CD8-positive, alpha-beta memory T cell (primary cell): ENCODE measurements around the gene IL23R. TPM values are rescaled to one million over a fixed set of nuclear protein-coding genes. Genes with fewer than 3 reads are reported as not detected.

Experiments
- CTCF ChIA-PET: fragments of 350-600 bp; sonication (Branson Sonifier 250); formaldehyde crosslinking; loops from one replicate; lab custom pipeline; 2021; ENCODE audit warnings: antibody characterized with exemption; lab: Charles Lee
- POLR2A ChIA-PET: fragments of 350-600 bp; sonication (Branson Sonifier 250); formaldehyde crosslinking; loops from one replicate; lab custom pipeline; 2021; ENCODE audit warnings: antibody characterized with exemption; lab: Charles Lee
- DNase-seq, 5 donors: peaks; one replicate each; pipeline versions ENCODE4 v3.0.0 to v3.0.0-alpha.2; 2020 to 2022; ENCODE audit warnings: mixed read lengths in 1 of 5
- H3K27ac ChIP-seq: one replicate; pipeline ENCODE4 v1.7.0; 2013; ENCODE audit warnings: low read depth, mild to moderate bottlenecking, low read length, moderate library complexity
- H3K27me3 ChIP-seq: 2 replicates; pipeline ENCODE4 v1.7.0; 2013; ENCODE audit warnings: low read length, mild to moderate bottlenecking; ENCODE audit not compliant: insufficient read depth, poor library complexity, severe bottlenecking
- H3K36me3 ChIP-seq: 2 replicates; pipeline ENCODE4 v1.7.0; 2013; ENCODE audit warnings: mild to moderate bottlenecking, low read length, moderate library complexity; ENCODE audit not compliant: insufficient read depth
- H3K4me1 ChIP-seq: 2 replicates; pipeline ENCODE4 v1.7.0; 2013; ENCODE audit warnings: mild to moderate bottlenecking, low read length, moderate library complexity; ENCODE audit not compliant: insufficient read depth
- H3K4me3 ChIP-seq: 2 replicates; pipeline ENCODE4 v1.7.0; 2013; ENCODE audit warnings: mild to moderate bottlenecking, low read length
- H3K9me3 ChIP-seq: 2 replicates; pipeline ENCODE4 v1.7.0; 2013; ENCODE audit warnings: mild to moderate bottlenecking, low read length
- H3K27ac Mint-ChIP-seq, 8 donors: one replicate each; pipeline ENCODE4 v1.8.0; 2020 to 2021; ENCODE audit warnings: mixed read lengths in 8 of 8, mild to moderate bottlenecking in 6 of 8, inconsistent platforms in 3 of 8, moderate library complexity in 3 of 8
- H3K27me3 Mint-ChIP-seq, 2 donors: one replicate each; pipeline ENCODE4 v1.8.0; 2020 to 2021; ENCODE audit warnings: mixed read lengths in 2 of 2, mild to moderate bottlenecking in 1 of 2, moderate library complexity in 1 of 2
- H3K36me3 Mint-ChIP-seq, 3 donors: one replicate each; pipeline ENCODE4 v1.8.0; 2020 to 2021; ENCODE audit warnings: mixed read lengths in 3 of 3, inconsistent platforms in 1 of 3, mild to moderate bottlenecking in 1 of 3
- H3K4me1 Mint-ChIP-seq, 3 donors: one replicate each; pipeline ENCODE4 v1.8.0; 2020 to 2021; ENCODE audit warnings: mixed read lengths in 3 of 3, inconsistent platforms in 1 of 3, mild to moderate bottlenecking in 1 of 3
- H3K4me3 Mint-ChIP-seq, 7 donors: one replicate each; pipeline ENCODE4 v1.8.0; 2020 to 2021; ENCODE audit warnings: mixed read lengths in 7 of 7, mild to moderate bottlenecking in 6 of 7, moderate library complexity in 4 of 7, inconsistent platforms in 2 of 7
- H3K9me3 Mint-ChIP-seq, 5 donors: one replicate each; pipeline ENCODE4 v1.8.0; 2020 to 2022; ENCODE audit warnings: mixed read lengths in 5 of 5, mild to moderate bottlenecking in 3 of 5, moderate library complexity in 2 of 5, inconsistent platforms in 1 of 5
- polyA plus RNA-seq: library from polyadenylated mRNA; unstranded; fragments of 300-500 nt; fragmentation: Illumina TruSeq; gene quantifications from one replicate; pipeline ENCODE4 v1.2.3, GENCODE V29; 2021
- total RNA-seq, 2 experiments: library from RNA; stranded (reverse); gene quantifications; one replicate each; pipeline ENCODE4 v1.2.3, GENCODE V29; 2021

The IL23R gene
- total and polyA plus RNA-seq, 3 experiments from 2014 or later = 1.6 to 9.2 (median 1.7) TPM

DNA sequence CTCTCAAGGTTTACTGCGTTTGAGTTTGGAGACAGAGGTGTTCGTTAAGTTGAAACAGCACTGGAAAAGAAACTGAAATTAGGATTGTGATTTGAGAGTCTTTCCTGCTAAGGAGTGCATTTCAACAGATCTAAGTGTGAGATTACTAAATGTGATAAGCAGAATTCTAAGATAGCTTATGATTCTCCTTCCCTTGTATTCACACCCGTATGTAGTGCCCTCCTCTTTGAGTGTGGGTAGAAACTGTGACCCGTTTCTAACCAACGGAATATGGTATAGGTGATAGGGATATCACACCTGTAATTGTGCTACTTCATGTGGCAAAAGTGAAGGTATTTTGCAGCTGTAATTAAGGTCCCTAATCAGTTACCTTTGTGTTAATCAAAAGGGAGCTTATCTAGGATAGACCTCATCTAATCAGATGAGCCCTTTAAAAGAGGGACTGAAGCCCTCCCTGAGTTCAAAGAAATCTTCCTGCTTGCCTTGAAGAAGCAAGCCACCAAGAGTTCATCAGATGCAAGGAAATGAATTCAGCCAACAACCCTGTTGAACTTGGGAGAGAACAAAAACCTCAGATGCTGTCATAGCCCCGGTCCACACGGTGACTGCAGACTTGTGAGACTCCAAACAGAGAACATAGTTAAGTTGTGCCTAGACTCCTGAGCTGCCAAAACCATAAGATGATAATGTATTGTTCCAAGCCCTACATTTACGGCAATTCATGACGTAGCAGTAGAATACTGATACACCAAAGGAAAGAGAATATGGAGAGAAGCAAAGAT lies 128.8 kb downstream of the IL23R start:
- no peaks in the 10 kb centered on the region for H3K27me3 ChIP-seq
- Mint-ChIP-seq H3K4me1 (peaks cover 0 to 11% (median 5%) of the 10 kb centered on the region in 3 donors), H3K36me3 (peaks cover 0 to 21% (median 2%) of the 10 kb centered on the region in 3 donors), H3K4me3 (peak overlapping the region in 2 of 7 donors; percentile 11 to 14), H3K9me3 (peaks cover 0 to 4% (median 0%) of the 10 kb centered on the region in 5 donors), H3K27ac (peak overlapping the region in 5 of 8 donors; percentile 22 to 84 (median 38)), H3K27me3 (peaks cover 6 to 19% of the 10 kb centered on the region in 2 donors)
- no peaks in the 10 kb centered on the region for H3K36me3 ChIP-seq
- no peak overlapping the region for H3K27ac ChIP-seq
- POLR2A ChIA-PET = interaction anchor here (1.0 kb wide), 1 partner anchor 136 kb away, joined by 3 read pairs; the partner anchor contains the start of gene SERBP1
- CTCF ChIA-PET = interaction anchor here (1.8 kb wide), 1 partner anchor 21 kb away, joined by 4 read pairs; no protein-coding TSS in a partner anchor
- peak in 1 of 5 donors; percentile 26 for DNase-seq
- no peaks in the 10 kb centered on the region for H3K9me3 ChIP-seq
- H3K4me1 ChIP-seq = no peaks in the 10 kb centered on the region
- no peak overlapping the region for H3K4me3 ChIP-seq

DNA sequence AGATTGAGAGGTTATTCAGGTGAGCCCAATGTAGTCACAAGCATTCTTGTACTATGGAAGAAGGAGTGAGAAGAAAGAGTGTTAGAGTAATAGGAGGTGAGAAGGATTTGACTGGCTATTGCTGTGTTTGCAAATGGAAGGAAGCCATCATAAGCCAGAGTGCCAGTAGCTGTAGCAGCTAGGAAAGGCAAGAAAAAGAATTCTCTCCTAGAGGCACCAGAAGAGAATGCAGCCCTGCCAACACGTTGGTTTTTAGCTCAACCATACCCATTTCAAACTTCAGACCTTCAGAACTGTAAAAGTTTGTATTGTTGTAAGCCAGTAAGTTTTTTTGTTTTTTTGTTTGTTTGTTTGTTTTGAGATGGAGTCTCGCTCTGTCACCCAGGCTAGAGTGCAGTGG lies 132.5 kb downstream of the IL23R start:
- Histone ChIP-seq H3K4me1 (no peaks in the 10 kb centered on the region), H3K4me3 (no peak overlapping the region), H3K9me3 (no peaks in the 10 kb centered on the region), H3K27me3 (no peaks in the 10 kb centered on the region), H3K36me3 (no peaks in the 10 kb centered on the region), H3K27ac (no peak overlapping the region)
- no peak for DNase-seq
- Mint-ChIP-seq H3K4me3 (no peak overlapping the region), H3K4me1 (peaks cover 0 to 12% (median 5%) of the 10 kb centered on the region in 3 donors), H3K9me3 (peaks cover 0 to 4% (median 0%) of the 10 kb centered on the region in 5 donors), H3K27ac (no peak overlapping the region), H3K27me3 (peaks cover 1 to 12% of the 10 kb centered on the region in 2 donors), H3K36me3 (peaks cover 0 to 8% (median 2%) of the 10 kb centered on the region in 3 donors)
- ChIA-PET POLR2A (no interaction called here), CTCF (interaction anchor here (1.3 kb wide), 1 partner anchor 202 kb away, joined by 3 read pairs; no protein-coding TSS in a partner anchor)

DNA sequence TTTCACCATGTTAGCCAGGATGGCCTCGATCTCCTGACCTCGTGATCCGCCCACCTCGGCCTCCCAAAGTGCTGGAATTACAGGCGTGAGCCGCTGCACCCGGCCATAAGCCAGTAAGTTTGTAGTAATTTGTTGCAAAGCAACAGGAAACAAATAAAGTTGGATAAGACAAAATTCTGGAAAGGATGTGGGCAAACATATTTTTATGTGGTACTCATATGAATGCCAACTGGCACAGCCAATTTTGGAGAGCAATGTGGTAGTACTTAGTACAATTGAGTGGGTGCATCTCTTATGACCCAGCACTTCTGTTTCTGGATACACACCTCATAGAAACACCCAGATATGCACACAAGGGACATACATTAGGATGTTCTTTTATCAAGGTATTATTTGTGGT lies 133.0 kb downstream of the IL23R start:
- no peak for DNase-seq
- H3K4me3 ChIP-seq = no peak overlapping the region
- ChIA-PET POLR2A (no interaction called here), CTCF (interaction anchor here (1.3 kb wide), 1 partner anchor 201 kb away, joined by 3 read pairs; no protein-coding TSS in a partner anchor)
- Mint-ChIP-seq H3K27ac (peak overlapping the region in 1 of 8 donors; percentile 67), H3K4me3 (no peak overlapping the region), H3K9me3 (peaks cover 0 to 4% (median 0%) of the 10 kb centered on the region in 5 donors), H3K36me3 (peaks cover 0 to 13% (median 2%) of the 10 kb centered on the region in 3 donors), H3K27me3 (peaks cover 1 to 13% of the 10 kb centered on the region in 2 donors), H3K4me1 (peaks cover 0 to 14% (median 10%) of the 10 kb centered on the region in 3 donors)
- H3K4me1 ChIP-seq = no peaks in the 10 kb centered on the region
- H3K9me3 ChIP-seq = no peaks in the 10 kb centered on the region
- H3K36me3 ChIP-seq = no peaks in the 10 kb centered on the region
- no peak overlapping the region for H3K27ac ChIP-seq
- no peaks in the 10 kb centered on the region for H3K27me3 ChIP-seq

DNA sequence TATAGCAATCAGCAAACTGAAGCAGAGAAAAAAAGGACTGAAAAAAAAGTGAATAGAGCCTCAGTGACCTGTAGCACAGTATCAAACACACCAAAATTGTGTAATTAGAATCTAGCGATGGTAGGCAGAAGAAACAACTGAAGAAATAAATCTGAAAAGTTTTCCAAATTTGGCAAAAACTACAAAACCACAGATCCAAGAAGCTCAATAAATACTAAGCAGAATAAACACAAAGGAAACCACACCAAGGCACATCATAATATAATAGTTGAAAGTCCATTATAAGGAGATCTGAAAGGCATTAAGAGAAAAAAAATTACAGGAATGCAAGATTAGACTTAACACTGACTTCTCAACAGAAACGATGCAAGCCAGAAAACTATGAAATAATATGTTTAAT lies 134.3 kb downstream of the IL23R start:
- Mint-ChIP-seq H3K27ac (no peak overlapping the region), H3K9me3 (no peaks in the 10 kb centered on the region), H3K4me1 (peaks cover 0 to 7% (median 5%) of the 10 kb centered on the region in 3 donors), H3K36me3 (peaks cover 0 to 10% (median 2%) of the 10 kb centered on the region in 3 donors), H3K4me3 (no peak overlapping the region), H3K27me3 (peaks cover 1 to 22% of the 10 kb centered on the region in 2 donors)
- no peak for DNase-seq
- POLR2A ChIA-PET = no interaction called here
- no peaks in the 10 kb centered on the region for H3K4me1 ChIP-seq
- H3K27ac ChIP-seq = no peak overlapping the region
- no peaks in the 10 kb centered on the region for H3K9me3 ChIP-seq
- H3K27me3 ChIP-seq = no peaks in the 10 kb centered on the region
- H3K36me3 ChIP-seq = no peaks in the 10 kb centered on the region
- CTCF ChIA-PET = no interaction called here
- H3K4me3 ChIP-seq = no peak overlapping the region

DNA sequence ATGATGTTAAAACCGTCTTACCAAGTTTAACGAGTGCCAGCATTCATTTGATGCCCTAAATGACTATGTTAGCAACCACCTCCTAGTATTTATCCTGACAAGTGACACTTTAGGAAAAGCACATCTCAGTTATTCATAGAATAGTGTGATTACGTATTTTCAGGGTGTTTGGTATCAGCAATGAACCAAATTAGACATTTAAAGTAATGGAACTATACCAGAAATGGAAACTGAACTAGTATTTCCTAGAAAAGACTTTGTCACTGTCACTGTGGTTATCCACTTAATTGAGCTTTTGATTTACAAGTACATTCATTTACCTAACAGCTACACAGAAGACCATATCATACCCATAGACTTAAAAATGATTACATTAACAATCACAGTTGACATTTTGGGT lies 137.8 kb downstream of the IL23R start:
- H3K27me3 Mint-ChIP-seq = peaks cover 8 to 35% of the 10 kb centered on the region in 2 donors
- peaks cover 0 to 6% (median 0%) of the 10 kb centered on the region in 3 donors for H3K36me3 Mint-ChIP-seq
- peak overlapping the region in 1 of 7 donors; percentile 39 for H3K4me3 Mint-ChIP-seq
- no peaks in the 10 kb centered on the region for H3K36me3 ChIP-seq
- H3K27me3 ChIP-seq = peaks cover 4% of the 10 kb centered on the region
- DNase-seq = no peak
- H3K4me1 Mint-ChIP-seq = peaks cover 13 to 21% (median 14%) of the 10 kb centered on the region in 3 donors
- H3K4me3 ChIP-seq = no peak overlapping the region
- peak overlapping the region in 2 of 8 donors; percentile 4 to 50 for H3K27ac Mint-ChIP-seq
- H3K4me1 ChIP-seq = peaks cover 6% of the 10 kb centered on the region
- ChIA-PET POLR2A (no interaction called here), CTCF (no interaction called here)
- H3K27ac ChIP-seq = no peak overlapping the region
- no peaks in the 10 kb centered on the region for H3K9me3 ChIP-seq
- H3K9me3 Mint-ChIP-seq = no peaks in the 10 kb centered on the region

DNA sequence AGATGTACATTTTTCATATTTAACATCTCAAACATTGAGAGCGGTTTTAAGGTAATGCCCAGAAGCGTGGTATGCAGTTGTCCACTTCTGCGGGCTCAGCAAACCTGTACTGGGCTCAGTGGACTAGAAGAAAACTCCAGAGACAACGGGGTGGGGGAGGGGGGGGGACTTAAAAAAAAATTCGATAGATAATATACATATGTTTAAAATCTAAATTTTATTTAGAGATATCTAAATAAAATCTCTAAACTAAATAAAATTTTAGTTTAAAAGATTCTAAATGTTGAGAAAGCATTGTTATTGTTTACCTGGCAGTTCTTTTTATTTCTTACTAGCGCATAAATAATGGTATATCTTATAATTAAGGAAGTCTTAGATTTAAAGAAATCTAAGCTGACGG lies 140.3 kb downstream of the IL23R start:
- DNase-seq = no peak
- no peaks in the 10 kb centered on the region for H3K9me3 Mint-ChIP-seq
- peaks cover 13 to 21% (median 13%) of the 10 kb centered on the region in 3 donors for H3K4me1 Mint-ChIP-seq
- no peak overlapping the region for H3K27ac ChIP-seq
- H3K4me3 Mint-ChIP-seq = peak overlapping the region; percentile 43 to 93 (median 89)
- no peaks in the 10 kb centered on the region for H3K36me3 ChIP-seq
- peaks cover 6% of the 10 kb centered on the region for H3K4me1 ChIP-seq
- H3K27me3 ChIP-seq = peaks cover 4% of the 10 kb centered on the region
- peaks cover 0 to 6% (median 0%) of the 10 kb centered on the region in 3 donors for H3K36me3 Mint-ChIP-seq
- H3K9me3 ChIP-seq = no peaks in the 10 kb centered on the region
- H3K27ac Mint-ChIP-seq = peak overlapping the region in 1 of 8 donors; percentile 86
- ChIA-PET POLR2A (no interaction called here), CTCF (no interaction called here)
- peaks cover 7 to 43% of the 10 kb centered on the region in 2 donors for H3K27me3 Mint-ChIP-seq
- H3K4me3 ChIP-seq = no peak overlapping the region

DNA sequence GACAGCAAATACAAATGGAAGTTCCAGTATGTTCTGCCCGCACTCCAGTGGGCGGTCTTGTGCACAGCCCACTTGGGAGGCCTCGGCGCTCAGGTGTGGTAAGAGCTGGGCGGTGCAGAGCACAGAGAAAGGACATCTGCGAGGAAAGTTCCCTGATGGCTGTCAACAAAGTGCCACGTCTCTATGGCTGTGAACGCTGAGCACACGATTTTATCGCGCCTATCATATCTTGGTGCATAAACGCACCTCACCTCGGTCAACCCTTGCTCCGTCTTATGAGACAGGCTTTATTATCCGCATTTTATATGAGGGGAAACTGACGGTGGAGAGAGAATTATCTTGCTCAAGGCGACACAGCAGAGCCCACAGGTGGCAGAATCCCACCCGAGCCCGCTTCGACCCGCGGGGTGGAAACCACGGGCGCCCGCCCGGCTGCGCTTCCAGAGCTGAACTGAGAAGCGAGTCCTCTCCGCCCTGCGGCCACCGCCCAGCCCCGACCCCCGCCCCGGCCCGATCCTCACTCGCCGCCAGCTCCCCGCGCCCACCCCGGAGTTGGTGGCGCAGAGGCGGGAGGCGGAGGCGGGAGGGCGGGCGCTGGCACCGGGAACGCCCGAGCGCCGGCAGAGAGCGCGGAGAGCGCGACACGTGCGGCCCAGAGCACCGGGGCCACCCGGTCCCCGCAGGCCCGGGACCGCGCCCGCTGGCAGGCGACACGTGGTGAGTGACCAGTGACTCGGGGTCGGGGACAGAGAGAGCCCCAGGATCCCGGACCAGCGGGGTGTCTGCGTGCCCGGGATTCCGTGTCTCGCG lies 141.2 kb downstream of the IL23R start, which contains the start of gene IL12RB2:
IL12RB2 (plus strand) TSS at position 623 of the 810 bp plus-strand sequence. CDS start 12,496 bp downstream, outside the sequence.
- Histone ChIP-seq H3K36me3 (no peaks in the 10 kb centered on the region), H3K9me3 (no peaks in the 10 kb centered on the region), H3K27ac (no peak within 1 kb of the TSS), H3K27me3 (peaks cover 4% of the 10 kb centered on the region), H3K4me1 (peaks cover 6% of the 10 kb centered on the region), H3K4me3 (peak within 1 kb of the TSS; percentile 65)
- peaks cover 0 to 6% (median 0%) of the 10 kb centered on the region in 3 donors for H3K36me3 Mint-ChIP-seq
- H3K4me3 Mint-ChIP-seq = peak within 1 kb of the TSS; percentile 80 to 94 (median 91)
- H3K4me1 Mint-ChIP-seq = peaks cover 13 to 21% (median 13%) of the 10 kb centered on the region in 3 donors
- peaks cover 0 to 1% (median 0%) of the 10 kb centered on the region in 5 donors for H3K9me3 Mint-ChIP-seq
- H3K27ac Mint-ChIP-seq = peak within 1 kb of the TSS; percentile 50 to 97 (median 86)
- H3K27me3 Mint-ChIP-seq = peaks cover 7 to 43% of the 10 kb centered on the region in 2 donors
- peak in 3 of 5 donors; percentile 3 to 27 (median 11) for DNase-seq
- ChIA-PET CTCF (no interaction called here), POLR2A (no interaction called here)
